Activated CD8-positive, alpha-beta memory T cell treated with anti-CD3 and anti-CD28 coated beads, Interleukin-2, amount 50 U/mL, for 24 hours (primary cell): ENCODE measurements around the gene STEAP3.
A peak's percentile ranks its signal among the peaks of the same experiment; 100 is the strongest.
"Not testable (repeated sequence)": the region's sequence is repeated elsewhere in the genome, so short reads cannot be mapped to it uniquely, and the experiment has no call there.

ENCODE experiments used
- DNase-seq: peaks from one replicate; pipeline ENCODE4 v3.0.0-alpha.2; 2020; ENCODE audit errors: extremely low read depth

Gene STEAP3

GRCh38 chr2:119263656-119264055, 40.0 kb downstream of the STEAP3 start:
- DNase-seq: no peak

- DNase-seq: no peak
Measured at GRCh38 chr2:119264781-119265692, 41.4 kb downstream of the STEAP3 start.

- DNase-seq: no peak
Measured at GRCh38 chr2:119265693-119266066, 42.0 kb downstream of the STEAP3 start.

- DNase-seq: no peak
Measured at GRCh38 chr2:119266091-119266589, 42.5 kb downstream of the STEAP3 start.

GRCh38 chr2:119267604-119268003, 44.0 kb downstream of the STEAP3 start:
- DNase-seq: no peak

- DNase-seq: no peak
Measured at GRCh38 chr2:119276864-119277263, 53.2 kb downstream of the STEAP3 start.

GRCh38 chr2:119278385-119278784, 54.8 kb downstream of the STEAP3 start:
- not testable (repeated sequence) for DNase-seq

- no peak for DNase-seq
Measured at GRCh38 chr2:119278946-119279345, 55.3 kb downstream of the STEAP3 start.

- DNase-seq: no peak
Measured at GRCh38 chr2:119279666-119280065, 56.0 kb downstream of the STEAP3 start.

GRCh38 chr2:119280680-119281079, 57.0 kb downstream of the STEAP3 start:
- DNase-seq: no peak

GRCh38 chr2:119282146-119282995, 58.7 kb downstream of the STEAP3 start:
- no peak for DNase-seq

- no peak for DNase-seq
Measured at GRCh38 chr2:119282996-119283511, 59.4 kb downstream of the STEAP3 start.

- no peak for DNase-seq
Measured at GRCh38 chr2:119283873-119284331, 60.3 kb downstream of the STEAP3 start.

- DNase-seq: no peak
Measured at GRCh38 chr2:119286661-119287060, 63.0 kb downstream of the STEAP3 start.

GRCh38 chr2:119288576-119288975, 64.9 kb downstream of the STEAP3 start:
- no peak for DNase-seq

- no peak for DNase-seq
Measured at GRCh38 chr2:119289093-119289492, 65.5 kb downstream of the STEAP3 start.

- no peak for DNase-seq
Measured at GRCh38 chr2:119289642-119290041, 66.0 kb downstream of the STEAP3 start.

GRCh38 chr2:119290859-119291587, 67.4 kb downstream of the STEAP3 start:
- DNase-seq: peak; percentile 13

GRCh38 chr2:119291588-119292167, 68.0 kb downstream of the STEAP3 start:
- no peak for DNase-seq

GRCh38 chr2:119292226-119292625, 68.6 kb downstream of the STEAP3 start:
- DNase-seq: no peak

- DNase-seq: no peak
Measured at GRCh38 chr2:119293254-119293653, 69.6 kb downstream of the STEAP3 start.
